Nasal cavity respiratory epithelium epithelial cell of viscerocranial mucosa (primary cell): Measurements from ENCODE around the gene ZNF235. TPM values are rescaled to one million over a fixed set of nuclear protein-coding genes. Genes with fewer than 3 reads are reported as not detected.

Experiments
- total RNA-seq: library from RNA; depleted of rRNA; stranded (reverse); fragments of >200 nt; gene quantifications from 2 replicates; pipeline ENCODE4 v1.2.3, GENCODE V29; 2014

Gene ZNF235
- total RNA-seq, result 4.1 and 6.9 TPM in 2 replicates

GRCh38 chr19:44304659-44305193, at the start of gene ZNF235:
Gene ZNF235 (minus strand): TSS chr19:44305025. CDS start chr19:44303404, 1,621 bp downstream.

Other genes starting within 250 kb of the ZNF235 start
- 1.7 and 3.3 TPM in 2 replicates for gene ZNF284, start 232.9 kb downstream of the ZNF235 start, total RNA-seq
- 23.2 and 26.1 TPM in 2 replicates for gene ZNF224, start 210.7 kb downstream of the ZNF235 start, total RNA-seq
- 3.1 and 4.6 TPM in 2 replicates for gene ZNF225, start 191.6 kb downstream of the ZNF235 start, total RNA-seq
- 5.5 and 15.6 TPM in 2 replicates for gene ZNF234, start 163.5 kb downstream of the ZNF235 start, total RNA-seq
- gene ZNF226, start 139.9 kb downstream of the ZNF235 start, total RNA-seq, result 13.7 and 14.9 TPM in 2 replicates
- gene ZNF227, start 92.5 kb downstream of the ZNF235 start, total RNA-seq, result 15.0 and 16.7 TPM in 2 replicates
- under 0.01 and 0.43 TPM in 2 replicates for gene ZNF233, start 45.1 kb downstream of the ZNF235 start, total RNA-seq
- 2.4 and 9.9 TPM in 2 replicates for gene ZNF112, start 51.7 kb upstream of the ZNF235 start, total RNA-seq
- gene ZNF285, start 96.6 kb upstream of the ZNF235 start, total RNA-seq, result 4.4 and 8.2 TPM in 2 replicates
- gene ZNF229, start 143.4 kb upstream of the ZNF235 start, total RNA-seq, result 15.4 and 18.9 TPM in 2 replicates
- 5.1 and 8.5 TPM in 2 replicates for gene ZNF180, start 195.5 kb upstream of the ZNF235 start, total RNA-seq
- not detected in 2 replicates for gene CEACAM20, start 224.7 kb upstream of the ZNF235 start, total RNA-seq